B cell (primary cell): ENCODE data around the gene PIK3CD. TPM values are rescaled to one million over a fixed set of nuclear protein-coding genes. Genes with fewer than 3 reads are reported as not detected.

Source experiments
- ATAC-seq: fragments of 200-7000 bp; cut with Tn5 transposase; one replicate; pipeline ENCODE4 v1.10.0; 2021; ENCODE audit warnings: low read depth, mild to moderate bottlenecking, moderate number of reproducible peaks, moderate library complexity
- CTCF ChIA-PET: fragments of 350-600 bp; sonication (Branson Sonifier 250); formaldehyde crosslinking; loops from one replicate; lab custom pipeline; 2021; ENCODE audit warnings: antibody characterized with exemption, inconsistent platforms; lab: Charles Lee
- POLR2A ChIA-PET: fragments of 350-600 bp; sonication (Branson Sonifier 250); formaldehyde crosslinking; loops from one replicate; lab custom pipeline; 2021; ENCODE audit warnings: antibody characterized with exemption; lab: Charles Lee
- DNase-seq: peaks from one replicate; pipeline ENCODE4 v3.0.0; 2013
- H2AFZ ChIP-seq: 2 replicates; pipeline ENCODE4 v1.6.1; 2012; ENCODE audit warnings: mild to moderate bottlenecking, low read depth, low read length; ENCODE audit not compliant: insufficient read depth, poor library complexity, severe bottlenecking
- H3K27ac ChIP-seq, 2 donors: 1 replicate in 1 of 2; 2 replicates in 1 of 2; pipeline ENCODE4 v1.5.1; 2012 to 2013; ENCODE audit warnings: low read length in 2 of 2, mild to moderate bottlenecking in 2 of 2, moderate library complexity in 1 of 2
- H3K27me3 ChIP-seq, 4 experiments: fragments of 200-600 bp in 1 of 4; sonication (generic) in 1 of 4; replicated peaks in 1 of 4; 1 replicate in 2 of 4; 2 replicates in 2 of 4; pipeline versions ENCODE4 v1.6.1 to v1.7.0; 2013 to 2016; ENCODE audit warnings: low read length in 3 of 4, mild to moderate bottlenecking in 2 of 4, mixed read lengths in 1 of 4, moderate library complexity in 1 of 4; ENCODE audit not compliant: insufficient read depth in 4 of 4, control insufficient read depth in 3 of 4; ENCODE audit errors: control extremely low read depth in 1 of 4
- H3K36me3 ChIP-seq, 2 experiments: replicated peaks in 1 of 2; 1 replicate in 1 of 2; 2 replicates in 1 of 2; pipeline versions ENCODE4 v1.6.1 to v1.7.1; 2013; ENCODE audit warnings: low read length in 1 of 2; ENCODE audit not compliant: insufficient read depth in 2 of 2, control insufficient read depth in 1 of 2; ENCODE audit errors: control extremely low read depth in 1 of 2, extremely low read depth in 1 of 2
- H3K4me1 ChIP-seq, 2 donors: fragments of 200-600 bp in 1 of 2; sonication (generic) in 1 of 2; 1 replicate in 1 of 2; 2 replicates in 1 of 2; pipeline versions ENCODE4 v1.5.1 to v1.6.1; 2013 to 2017; ENCODE audit warnings: low read length in 2 of 2; ENCODE audit not compliant: control insufficient read depth in 2 of 2, insufficient read depth in 2 of 2
- H3K4me2 ChIP-seq: replicated peaks from 2 replicates; pipeline ENCODE3; 2012; ENCODE audit warnings: mild to moderate bottlenecking, low read depth, low read length; ENCODE audit not compliant: poor library complexity, severe bottlenecking
- H3K4me3 ChIP-seq, 5 experiments: fragments of 200-600 bp in 1 of 5; sonication (generic) in 1 of 5; 1 replicate in 3 of 5; 2 replicates in 2 of 5; pipeline versions ENCODE4 v1.5.1 to v1.7.0; 2011 to 2016; ENCODE audit warnings: low read length in 4 of 5, mild to moderate bottlenecking in 4 of 5, low read depth in 2 of 5, control low read depth in 1 of 5, moderate library complexity in 1 of 5; ENCODE audit not compliant: insufficient read depth in 1 of 5; ENCODE audit errors: control extremely low read depth in 1 of 5, extremely low read depth in 1 of 5
- H3K79me2 ChIP-seq: fragments of 200-600 bp; sonication (generic); one replicate; pipeline ENCODE4 v1.6.0; 2016; ENCODE audit warnings: low read length; ENCODE audit not compliant: control insufficient read depth, insufficient read depth
- H3K9ac ChIP-seq: fragments of 200-600 bp; sonication (generic); 2 replicates; pipeline ENCODE4 v1.6.1; 2017; ENCODE audit warnings: mild to moderate bottlenecking, low read length, moderate library complexity
- H3K9me3 ChIP-seq, 3 donors: one replicate each; pipeline versions ENCODE4 v1.6.1 to v1.7.1; 2013; ENCODE audit warnings: low read length in 2 of 3; ENCODE audit not compliant: control insufficient read depth in 2 of 3, insufficient read depth in 1 of 3; ENCODE audit errors: control extremely low read depth in 1 of 3
- H4K20me1 ChIP-seq: 2 replicates; pipeline ENCODE4 v1.6.0; 2012; ENCODE audit warnings: mild to moderate bottlenecking, low read length; ENCODE audit not compliant: insufficient read depth, control insufficient read depth, poor library complexity, severe bottlenecking
- H3K27ac Mint-ChIP-seq: one replicate; pipeline ENCODE4 v1.8.0; 2021; ENCODE audit warnings: mixed read lengths
- H3K27me3 Mint-ChIP-seq: one replicate; pipeline ENCODE4 v1.8.0; 2021; ENCODE audit warnings: mixed read lengths
- H3K4me1 Mint-ChIP-seq: one replicate; pipeline ENCODE4 v1.8.0; 2021; ENCODE audit warnings: mixed read lengths
- H3K4me3 Mint-ChIP-seq: one replicate; pipeline ENCODE4 v1.8.0; 2021; ENCODE audit warnings: mixed read lengths
- H3K9me3 Mint-ChIP-seq: one replicate; pipeline ENCODE4 v1.8.0; 2022; ENCODE audit warnings: mixed read lengths; ENCODE audit not compliant: insufficient read depth
- EZH2 ChIP-seq: IDR thresholded peaks from 2 replicates; pipeline ENCODE4 v1.6.1; 2012; ENCODE audit warnings: borderline replicate concordance, low read depth, mild to moderate bottlenecking, moderate library complexity, low read length; ENCODE audit not compliant: insufficient read depth, poor library complexity, severe bottlenecking
- WGBS: methylation state at CpG from one replicate; pipeline ENCODE4 v1.1.5; 2013; ENCODE audit warnings: missing lambda C conversion rate; ENCODE audit not compliant: insufficient coverage; 5-methylcytosine and 5-hydroxymethylcytosine counted together
- intact Hi-C: fragments of 100-400 bp; cut with micrococcal nuclease; formaldehyde crosslinking; loops from one replicate; pipeline ENCODE4 v1.10.0; 2022
- polyA plus RNA-seq: library from polyadenylated mRNA; depleted of rRNA; stranded (reverse); fragments of >200 nt; gene quantifications from 2 replicates; pipeline ENCODE4 v1.2.3, GENCODE V29; 2012
- total RNA-seq, 2 donors: library from RNA; stranded (reverse); fragments of 120-200 nt in 1 of 2; gene quantifications; 1 replicate in 1 of 2; 2 replicates in 1 of 2; pipeline versions ENCODE4 v1.2.3 to v1.2.4, GENCODE V29; 2013 to 2022
- TF ChIP-seq, protein P1 (sequence below): fragments of 200-600 bp; IDR thresholded peaks from one replicate; pipeline ENCODE4 v1.8.0; 2022; ENCODE audit warnings: antibody characterized with exemption, mild to moderate bottlenecking

The PIK3CD gene
- total and polyA plus RNA-seq, 2 donors (not counting 1 experiment from before 2014, with no cell fraction given), result 144 to 222 TPM

DNA sequence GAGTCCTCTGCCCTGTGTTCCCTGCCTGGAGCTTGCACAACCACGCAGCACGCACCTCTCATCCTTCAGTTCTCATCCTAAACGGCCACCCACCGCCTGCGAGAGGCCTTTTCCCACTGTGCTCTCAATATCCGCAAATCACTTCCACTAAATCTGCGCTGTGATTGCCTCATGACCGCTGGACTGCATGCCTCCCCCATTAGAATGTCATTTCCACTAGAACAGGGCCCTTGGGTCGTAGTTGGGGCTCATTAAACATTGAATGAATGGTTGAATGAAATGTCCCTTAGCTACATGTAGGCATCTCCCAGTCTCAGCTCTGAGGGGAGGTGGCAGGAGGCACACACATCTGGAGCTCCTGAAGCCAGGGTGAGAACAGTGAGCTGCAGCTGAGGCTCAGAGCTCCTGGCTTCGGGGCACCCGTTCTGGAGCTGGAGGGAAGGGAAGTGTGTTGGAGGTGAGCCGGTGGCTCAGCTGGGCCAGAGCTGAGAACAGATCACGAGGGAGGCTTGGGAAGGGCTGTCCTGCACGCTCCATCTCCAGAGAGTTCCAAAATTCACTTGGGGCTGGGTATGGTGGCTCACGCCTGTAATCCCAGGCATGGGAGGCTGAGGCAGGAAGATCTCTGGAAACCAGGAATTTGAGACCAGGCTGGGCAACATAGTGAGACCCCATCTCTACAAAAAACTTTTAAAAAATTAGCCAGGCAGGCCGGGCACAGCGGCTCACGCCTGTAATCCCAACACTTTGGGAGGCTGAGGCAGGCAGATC is 32.4 kb upstream of the PIK3CD start:
- DNase-seq (no peak), ATAC-seq (no peak)
- no peak overlapping the region for H3K27ac ChIP-seq
- Mint-ChIP-seq H3K4me1 (peaks cover 4% of the 10 kb centered on the region), H3K4me3 (no peak overlapping the region), H3K27me3 (peaks cover 3% of the 10 kb centered on the region), H3K27ac (peak overlapping the region; percentile 47), H3K9me3 (no peaks in the 10 kb centered on the region)
- no peak overlapping the region for H3K4me2 ChIP-seq
- H3K36me3 ChIP-seq, result no peaks in the 10 kb centered on the region
- TF ChIP-seq, protein P1, sequence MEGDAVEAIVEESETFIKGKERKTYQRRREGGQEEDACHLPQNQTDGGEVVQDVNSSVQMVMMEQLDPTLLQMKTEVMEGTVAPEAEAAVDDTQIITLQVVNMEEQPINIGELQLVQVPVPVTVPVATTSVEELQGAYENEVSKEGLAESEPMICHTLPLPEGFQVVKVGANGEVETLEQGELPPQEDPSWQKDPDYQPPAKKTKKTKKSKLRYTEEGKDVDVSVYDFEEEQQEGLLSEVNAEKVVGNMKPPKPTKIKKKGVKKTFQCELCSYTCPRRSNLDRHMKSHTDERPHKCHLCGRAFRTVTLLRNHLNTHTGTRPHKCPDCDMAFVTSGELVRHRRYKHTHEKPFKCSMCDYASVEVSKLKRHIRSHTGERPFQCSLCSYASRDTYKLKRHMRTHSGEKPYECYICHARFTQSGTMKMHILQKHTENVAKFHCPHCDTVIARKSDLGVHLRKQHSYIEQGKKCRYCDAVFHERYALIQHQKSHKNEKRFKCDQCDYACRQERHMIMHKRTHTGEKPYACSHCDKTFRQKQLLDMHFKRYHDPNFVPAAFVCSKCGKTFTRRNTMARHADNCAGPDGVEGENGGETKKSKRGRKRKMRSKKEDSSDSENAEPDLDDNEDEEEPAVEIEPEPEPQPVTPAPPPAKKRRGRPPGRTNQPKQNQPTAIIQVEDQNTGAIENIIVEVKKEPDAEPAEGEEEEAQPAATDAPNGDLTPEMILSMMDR, result no peak
- no peak for TF ChIP-seq EZH2
- CTCF ChIA-PET, result interaction anchor here (0.7 to 4.2 kb wide), 3 partner anchors 8 to 250 kb away, joined by 3 to 38 read pairs (median 4); no protein-coding TSS in a partner anchor
- intact Hi-C loops, result loop anchor here (5.0 kb wide), 1 partner anchor 38 kb away; no protein-coding TSS in a partner anchor
- no peaks in the 10 kb centered on the region for H4K20me1 ChIP-seq
- no peak overlapping the region for H3K4me3 ChIP-seq
- POLR2A ChIA-PET, result no interaction called here
- H3K9ac ChIP-seq, result no peak overlapping the region
- no peaks in the 10 kb centered on the region for H3K9me3 ChIP-seq
- WGBS, result 80% methylated on average over 13 of the region's 18 CpGs
- H3K27me3 ChIP-seq, result no peaks in the 10 kb centered on the region
- no peak overlapping the region for H2AFZ ChIP-seq
- peaks cover 10% of the 10 kb centered on the region for H3K79me2 ChIP-seq
- H3K4me1 ChIP-seq, result peaks cover 6 to 12% of the 10 kb centered on the region in 2 donors

DNA sequence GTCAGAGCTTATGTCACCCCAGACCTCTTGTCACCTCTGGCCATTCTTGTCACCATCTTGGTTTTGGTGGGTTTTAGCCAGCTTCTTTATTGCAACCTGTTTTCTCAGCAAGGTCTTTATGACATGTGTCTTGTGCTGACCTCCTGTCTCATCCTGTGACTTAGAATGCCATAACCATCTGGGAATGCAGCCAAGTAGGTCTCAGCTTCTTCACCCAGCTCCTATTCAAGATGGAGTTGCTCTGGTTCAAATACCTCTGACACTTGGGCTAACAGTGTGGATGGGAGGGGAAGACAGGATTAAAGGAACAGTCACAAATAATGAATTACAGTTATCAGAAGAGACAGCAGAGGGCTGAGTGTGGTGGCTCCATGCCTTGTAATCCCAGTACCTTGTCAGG is 30.5 kb upstream of the PIK3CD start:
- Mint-ChIP-seq H3K4me1 (peaks cover 17% of the 10 kb centered on the region), H3K4me3 (no peak overlapping the region), H3K27ac (no peak overlapping the region), H3K9me3 (no peaks in the 10 kb centered on the region), H3K27me3 (peaks cover 3% of the 10 kb centered on the region)
- no peaks in the 10 kb centered on the region for H3K36me3 ChIP-seq
- H3K4me2 ChIP-seq, result no peak overlapping the region
- intact Hi-C loops, result no loop called here
- no peak overlapping the region for H2AFZ ChIP-seq
- peaks cover 14 to 23% of the 10 kb centered on the region in 2 donors for H3K4me1 ChIP-seq
- ChIA-PET CTCF (no interaction called here), POLR2A (interaction anchor here (0.6 kb wide), 1 partner anchor 193 kb away, joined by 4 read pairs; no protein-coding TSS in a partner anchor)
- no peaks in the 10 kb centered on the region for H3K27me3 ChIP-seq
- H3K79me2 ChIP-seq, result peaks cover 2% of the 10 kb centered on the region
- ATAC-seq (no peak), DNase-seq (no peak)
- peaks cover 0 to 9% (median 0%) of the 10 kb centered on the region in 3 donors for H3K9me3 ChIP-seq
- H3K27ac ChIP-seq, result no peak overlapping the region
- no peak overlapping the region for H3K4me3 ChIP-seq
- TF ChIP-seq, protein P1, result no peak
- TF ChIP-seq EZH2, result no peak
- H4K20me1 ChIP-seq, result no peaks in the 10 kb centered on the region
- no peak overlapping the region for H3K9ac ChIP-seq
